Right lobe of liver (tissue), 6 donors: Measurements from ENCODE around the gene VRK1. TPM values are rescaled to one million over a fixed set of nuclear protein-coding genes. Genes with fewer than 3 reads are reported as not detected.

Source experiments
- ATAC-seq, 4 donors: fragments of 200-7000 bp; cut with Tn5 transposase; one replicate each; pipeline ENCODE4 v1.9.1; 2020; ENCODE audit warnings: mild to moderate bottlenecking in 4 of 4, moderate library complexity in 4 of 4
- DNase-seq, 3 donors: peaks; one replicate each; pipeline ENCODE4 v3.0.0-alpha.2; 2020
- H3K27ac ChIP-seq, 3 donors: fragments of 200-600 bp; one replicate each; pipeline ENCODE4 v1.8.0; 2022
- H3K27me3 ChIP-seq, 2 donors: fragments of 200-600 bp; one replicate each; pipeline ENCODE4 v1.8.0; 2022
- H3K36me3 ChIP-seq, 4 donors: fragments of 200-600 bp; sonication (generic) in 1 of 4; one replicate each; pipeline versions ENCODE4 v1.5.1 to v1.8.0; 2017 to 2022; ENCODE audit warnings: control low read depth in 1 of 4
- H3K4me1 ChIP-seq, 4 donors: fragments of 200-600 bp; sonication (generic) in 1 of 4; one replicate each; pipeline versions ENCODE4 v1.5.1 to v1.8.0; 2017 to 2022; ENCODE audit warnings: control low read depth in 1 of 4
- H3K4me3 ChIP-seq, 3 donors: fragments of 200-600 bp; one replicate each; pipeline ENCODE4 v1.8.0; 2022
- H3K9me3 ChIP-seq, 4 donors: fragments of 200-600 bp; sonication (generic) in 1 of 4; one replicate each; pipeline versions ENCODE4 v1.5.1 to v1.8.0; 2017 to 2022; ENCODE audit warnings: control low read depth in 1 of 4
- POLR2A ChIP-seq: fragments of 450-650 bp; IDR thresholded peaks from one replicate; pipeline ENCODE4 v1.6.1; 2017; ENCODE audit warnings: antibody characterized with exemption, mild to moderate bottlenecking
- WGBS: methylation state at CpG from one replicate; pipeline ENCODE4 v1.1.6; 2018; ENCODE audit warnings: low coverage, low lambda C conversion rate; ENCODE audit not compliant: insufficient coverage; ENCODE audit errors: missing lambda C conversion rate; 5-methylcytosine and 5-hydroxymethylcytosine counted together
- intact Hi-C, 2 donors: fragments of 100-400 bp; cut with DNase I; formaldehyde crosslinking; loops; one replicate each; pipeline versions ENCODE4 v1.11.2 to v1.14.1; 2022
- total RNA-seq, 6 experiments: library from RNA; depleted of rRNA in 2 of 6; stranded (reverse); fragments of >200 nt in 2 of 6; fragmentation: NEBNext Ultra II Directional in 3 of 6; extraction: Animal tissue kit (Norgen Biotek cat#: 25700) in 3 of 6; gene quantifications; one replicate each; pipeline versions ENCODE4 v1.1.0 to v1.2.4, GENCODE V29; 2016 to 2023
- TF ChIP-seq, protein P1 (sequence below), 4 donors: fragments of 200-600 bp in 3 of 4; fragments of 450-650 bp in 1 of 4; IDR thresholded peaks; one replicate each; pipeline versions ENCODE4 v1.5.1 to v1.8.0; 2016 to 2022; ENCODE audit warnings: antibody characterized with exemption in 4 of 4, mild to moderate bottlenecking in 2 of 4
- donor health status: DM: no; HTN: yes; CAD: no.
- donor health status: DM: no; HTN: no; CAD: no.
- donor health status: DM: no; HTN: no; CAD: no.
- donor health status: DM: no; HTN: yes; CAD: no.
- donor health status: DM: no; HTN: yes; CAD: no.

Gene VRK1
- total RNA-seq, 6 experiments from 2014 or later = 1.8 to 6.9 (median 3.8) TPM

DNA sequence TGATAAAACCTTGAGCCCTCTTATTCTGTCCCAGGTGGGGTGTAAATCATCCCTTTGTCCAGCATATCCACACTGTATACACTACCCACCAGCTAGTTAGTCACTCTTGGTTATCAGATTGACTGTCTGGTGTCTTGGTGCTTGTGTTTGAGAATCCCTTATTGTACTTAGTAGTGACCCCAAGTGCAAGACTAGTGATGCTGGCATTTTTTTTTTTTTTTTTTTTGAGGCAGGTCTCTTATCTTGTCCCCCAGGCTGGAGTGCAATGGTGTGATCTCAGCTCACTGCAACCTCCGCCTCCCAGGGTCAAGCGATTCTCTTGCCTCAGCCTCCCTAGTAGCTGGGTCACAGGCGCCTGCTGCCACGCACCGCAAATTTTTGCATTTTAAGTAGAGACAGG lies 5.8 kb downstream of the VRK1 start:
- Histone ChIP-seq H3K27me3 (no peaks in the 10 kb centered on the region), H3K4me1 (peaks cover 0 to 5% (median 0%) of the 10 kb centered on the region in 4 donors), H3K4me3 (no peak overlapping the region), H3K36me3 (no peaks in the 10 kb centered on the region), H3K9me3 (no peaks in the 10 kb centered on the region), H3K27ac (no peak overlapping the region)
- DNase-seq = no peak
- no peak for ATAC-seq
- WGBS = 92% methylated on average over 5 of the region's 5 CpGs
- intact Hi-C loops = no loop called here
- TF ChIP-seq POLR2A = no peak
- TF ChIP-seq, protein P1, sequence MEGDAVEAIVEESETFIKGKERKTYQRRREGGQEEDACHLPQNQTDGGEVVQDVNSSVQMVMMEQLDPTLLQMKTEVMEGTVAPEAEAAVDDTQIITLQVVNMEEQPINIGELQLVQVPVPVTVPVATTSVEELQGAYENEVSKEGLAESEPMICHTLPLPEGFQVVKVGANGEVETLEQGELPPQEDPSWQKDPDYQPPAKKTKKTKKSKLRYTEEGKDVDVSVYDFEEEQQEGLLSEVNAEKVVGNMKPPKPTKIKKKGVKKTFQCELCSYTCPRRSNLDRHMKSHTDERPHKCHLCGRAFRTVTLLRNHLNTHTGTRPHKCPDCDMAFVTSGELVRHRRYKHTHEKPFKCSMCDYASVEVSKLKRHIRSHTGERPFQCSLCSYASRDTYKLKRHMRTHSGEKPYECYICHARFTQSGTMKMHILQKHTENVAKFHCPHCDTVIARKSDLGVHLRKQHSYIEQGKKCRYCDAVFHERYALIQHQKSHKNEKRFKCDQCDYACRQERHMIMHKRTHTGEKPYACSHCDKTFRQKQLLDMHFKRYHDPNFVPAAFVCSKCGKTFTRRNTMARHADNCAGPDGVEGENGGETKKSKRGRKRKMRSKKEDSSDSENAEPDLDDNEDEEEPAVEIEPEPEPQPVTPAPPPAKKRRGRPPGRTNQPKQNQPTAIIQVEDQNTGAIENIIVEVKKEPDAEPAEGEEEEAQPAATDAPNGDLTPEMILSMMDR (IDR thresholded peaks at IDR 0.05) = no peak

DNA sequence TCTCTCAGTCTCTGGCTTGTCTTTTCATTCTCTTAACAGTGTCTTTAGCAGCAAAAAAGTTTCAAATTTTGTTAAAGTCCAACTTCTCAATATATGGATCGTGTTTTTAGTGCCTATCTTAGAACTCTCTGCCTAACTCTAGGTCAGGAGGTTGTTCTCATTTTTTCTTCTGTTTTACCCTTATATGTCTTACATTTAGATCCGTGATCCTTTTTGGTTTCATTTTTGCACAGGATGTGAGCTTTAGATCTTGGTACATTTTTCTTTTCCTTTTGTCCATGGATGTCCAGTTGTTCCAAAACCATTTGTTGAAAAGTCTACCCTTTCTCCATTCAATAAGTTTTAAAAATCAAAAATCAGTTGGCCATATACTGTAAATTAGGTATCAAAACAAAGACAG lies 6.8 kb downstream of the VRK1 start:
- WGBS = 53% methylated on average over 2 of the region's 2 CpGs
- Histone ChIP-seq H3K4me1 (no peaks in the 10 kb centered on the region), H3K27me3 (no peaks in the 10 kb centered on the region), H3K4me3 (no peak overlapping the region), H3K9me3 (no peaks in the 10 kb centered on the region), H3K36me3 (no peaks in the 10 kb centered on the region), H3K27ac (no peak overlapping the region)
- intact Hi-C loops = no loop called here
- no peak for DNase-seq
- no peak for TF ChIP-seq POLR2A
- TF ChIP-seq, protein P1 (IDR thresholded peaks at IDR 0.05) = no peak
- no peak for ATAC-seq

DNA sequence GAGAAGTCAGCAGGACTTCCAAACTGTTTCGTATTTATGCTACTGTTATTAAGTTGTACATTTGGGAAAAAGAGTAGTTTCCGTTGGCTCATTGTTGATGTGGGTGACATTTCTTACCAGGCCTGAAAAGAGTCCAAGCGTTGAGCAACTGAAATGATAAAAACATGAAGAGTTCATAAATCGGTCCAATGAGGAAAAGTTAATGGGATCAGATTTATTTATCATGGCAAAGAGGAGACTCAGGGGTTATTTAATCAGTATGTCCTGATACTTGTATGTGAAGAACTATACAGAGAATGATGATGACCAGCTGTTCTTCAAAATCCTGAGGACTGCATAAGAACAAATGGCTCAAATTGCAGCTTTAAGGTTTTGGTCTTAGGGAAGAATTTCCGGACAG lies 7.7 kb downstream of the VRK1 start:
- no peak for ATAC-seq
- H3K4me1 ChIP-seq = no peaks in the 10 kb centered on the region
- no peak overlapping the region for H3K4me3 ChIP-seq
- H3K36me3 ChIP-seq = no peaks in the 10 kb centered on the region
- DNase-seq = no peak
- no peaks in the 10 kb centered on the region for H3K27me3 ChIP-seq
- H3K9me3 ChIP-seq = no peaks in the 10 kb centered on the region
- WGBS = 74% methylated on average over 5 of the region's 5 CpGs
- no peak for TF ChIP-seq POLR2A
- TF ChIP-seq, protein P1 (IDR thresholded peaks at IDR 0.05) = no peak
- no peak overlapping the region for H3K27ac ChIP-seq
- intact Hi-C loops = no loop called here

DNA sequence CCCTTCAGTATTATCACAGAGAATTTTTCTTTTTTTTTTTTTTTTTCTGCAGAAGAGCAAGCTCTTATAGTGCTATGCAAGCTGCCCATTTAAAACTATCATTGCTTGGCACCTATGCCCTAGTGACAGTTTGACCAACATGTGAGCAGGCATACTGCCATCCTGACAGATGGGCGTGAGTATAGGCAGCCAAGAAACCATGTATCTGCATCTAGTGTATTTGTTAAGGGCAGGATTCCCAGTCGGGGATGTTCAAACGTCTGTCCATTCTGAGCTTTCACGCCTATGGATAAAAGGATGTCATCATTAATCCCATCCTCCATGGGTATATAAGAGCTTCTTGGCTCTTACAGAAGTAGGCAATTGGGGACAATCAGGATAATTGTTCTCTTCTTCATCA lies 8.8 kb downstream of the VRK1 start:
- Histone ChIP-seq H3K36me3 (no peaks in the 10 kb centered on the region), H3K27ac (no peak overlapping the region), H3K4me3 (no peak overlapping the region), H3K27me3 (no peaks in the 10 kb centered on the region), H3K9me3 (no peaks in the 10 kb centered on the region), H3K4me1 (no peaks in the 10 kb centered on the region)
- TF ChIP-seq, protein P1 (IDR thresholded peaks at IDR 0.05) = no peak
- TF ChIP-seq POLR2A = no peak
- intact Hi-C loops = no loop called here
- WGBS = 60% methylated on average over 4 of the region's 4 CpGs
- DNase-seq (no peak), ATAC-seq (no peak)

DNA sequence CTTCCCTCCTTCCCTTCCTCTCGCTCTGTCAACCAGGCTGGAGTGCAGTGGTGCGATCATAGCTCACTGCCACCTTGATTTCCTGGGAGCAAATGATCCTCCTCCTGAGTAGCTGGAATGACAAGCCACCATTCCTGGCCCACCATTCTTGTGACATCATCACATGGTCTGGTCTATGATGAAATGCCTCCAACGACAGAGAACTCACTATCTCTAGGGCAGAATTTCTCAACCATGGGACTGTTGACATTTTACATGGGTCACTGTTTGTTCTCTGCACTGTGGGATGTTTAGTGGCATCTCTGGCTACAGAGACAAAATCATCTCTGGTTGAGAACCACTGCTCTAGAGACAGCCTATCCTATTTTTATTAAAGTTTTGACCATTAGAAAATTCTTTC lies 9.7 kb downstream of the VRK1 start:
- no peaks in the 10 kb centered on the region for H3K4me1 ChIP-seq
- no peaks in the 10 kb centered on the region for H3K27me3 ChIP-seq
- TF ChIP-seq POLR2A = no peak
- TF ChIP-seq, protein P1 (IDR thresholded peaks at IDR 0.05) = no peak
- no peak overlapping the region for H3K27ac ChIP-seq
- H3K9me3 ChIP-seq = no peaks in the 10 kb centered on the region
- intact Hi-C loops = no loop called here
- ATAC-seq = peak in 2 of 4 donors; percentile 52 to 68
- no peak overlapping the region for H3K4me3 ChIP-seq
- DNase-seq = no peak
- no peaks in the 10 kb centered on the region for H3K36me3 ChIP-seq
- WGBS = 64% methylated on average over 3 of the region's 3 CpGs
